ENCODE data around the gene TBC1D10A.

DNA sequence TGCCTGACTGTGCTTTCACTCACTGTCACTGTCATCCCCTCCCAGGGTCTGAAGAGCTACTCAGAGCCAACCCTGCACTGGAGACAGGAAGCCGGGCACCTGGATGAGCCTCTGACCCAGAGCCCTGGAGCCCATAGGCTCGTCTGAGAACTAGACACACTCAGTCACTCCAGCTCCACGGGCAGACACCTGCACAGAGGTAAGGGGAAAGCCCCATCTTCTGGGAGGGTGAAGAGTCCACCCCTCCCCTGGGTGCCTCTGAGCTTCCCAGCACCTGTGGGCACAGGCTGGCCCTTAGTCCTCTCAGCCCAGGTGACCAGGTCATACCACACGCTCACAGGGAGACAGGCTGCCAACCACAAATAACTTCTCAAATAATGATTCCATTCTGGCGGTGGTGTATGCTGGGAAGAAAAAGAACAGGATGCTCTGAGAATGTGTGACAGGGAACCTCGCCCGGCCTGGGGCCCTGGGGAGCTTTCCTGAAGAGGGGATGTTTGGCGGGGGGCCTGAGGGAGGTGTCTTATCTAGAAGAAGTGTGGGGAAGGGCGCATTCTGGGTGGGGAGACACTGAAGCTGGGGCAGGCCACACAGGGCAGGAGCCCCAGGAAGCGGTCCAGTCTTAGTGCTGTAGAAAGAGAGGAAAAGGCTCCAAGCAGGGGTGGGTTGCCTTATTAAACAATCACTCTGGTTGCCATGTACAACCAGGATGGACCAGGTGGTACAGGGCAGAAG, 35.3 kb upstream of the TBC1D10A start:
- TF ChIP-seq POLR2AphosphoS5 (IDR thresholded peaks at IDR 0.05; ENCODE audit: borderline replicate concordance, low read depth, low read length) (no peak), EZH2 (IDR thresholded peaks at IDR 0.05) (no peak), FOXP2 (optimal IDR thresholded peaks at IDR 0.05; ENCODE audit: control extremely low read depth, extremely low read length, insufficient read depth) (no peak)
